Effector CD8-positive, alpha-beta T cell (primary cell): ENCODE data around the gene WNT8B.

Source experiments
- DNase-seq: peaks from one replicate; lab custom pipeline; 2025; lab: John Stamatoyannopoulos, UW
- total RNA-seq, 4 experiments: gene quantifications; one replicate each; lab custom pipeline; 2026; lab: John Stamatoyannopoulos, UW

Gene WNT8B, protein sequence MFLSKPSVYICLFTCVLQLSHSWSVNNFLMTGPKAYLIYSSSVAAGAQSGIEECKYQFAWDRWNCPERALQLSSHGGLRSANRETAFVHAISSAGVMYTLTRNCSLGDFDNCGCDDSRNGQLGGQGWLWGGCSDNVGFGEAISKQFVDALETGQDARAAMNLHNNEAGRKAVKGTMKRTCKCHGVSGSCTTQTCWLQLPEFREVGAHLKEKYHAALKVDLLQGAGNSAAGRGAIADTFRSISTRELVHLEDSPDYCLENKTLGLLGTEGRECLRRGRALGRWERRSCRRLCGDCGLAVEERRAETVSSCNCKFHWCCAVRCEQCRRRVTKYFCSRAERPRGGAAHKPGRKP
- 0 reads per million in 4 experiments for total RNA-seq

DNA sequence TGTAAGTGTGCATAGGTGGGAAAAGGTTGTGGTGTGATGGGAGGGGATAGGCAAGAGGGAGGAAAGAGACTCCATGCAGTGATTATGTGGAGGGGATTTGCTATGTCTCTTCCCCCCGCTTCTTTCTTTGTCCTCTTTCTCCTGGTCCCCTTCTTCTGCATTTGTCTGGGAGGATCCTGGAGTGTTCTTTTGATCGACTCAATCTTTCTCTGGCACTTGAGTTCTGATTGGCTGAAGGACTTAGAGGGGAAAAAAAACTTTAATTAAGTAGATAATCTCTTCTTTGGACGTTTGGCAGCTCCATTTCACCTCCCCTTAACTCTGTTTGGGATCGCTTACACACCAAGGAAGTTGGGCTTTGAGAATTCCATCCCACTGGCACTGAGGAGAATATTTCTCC lies at the start of gene WNT8B:
WNT8B (plus strand) TSS at position 301 of the 400 bp plus-strand sequence. CDS start 160 bp downstream, outside the sequence.
- DNase-seq, result no peak

DNA sequence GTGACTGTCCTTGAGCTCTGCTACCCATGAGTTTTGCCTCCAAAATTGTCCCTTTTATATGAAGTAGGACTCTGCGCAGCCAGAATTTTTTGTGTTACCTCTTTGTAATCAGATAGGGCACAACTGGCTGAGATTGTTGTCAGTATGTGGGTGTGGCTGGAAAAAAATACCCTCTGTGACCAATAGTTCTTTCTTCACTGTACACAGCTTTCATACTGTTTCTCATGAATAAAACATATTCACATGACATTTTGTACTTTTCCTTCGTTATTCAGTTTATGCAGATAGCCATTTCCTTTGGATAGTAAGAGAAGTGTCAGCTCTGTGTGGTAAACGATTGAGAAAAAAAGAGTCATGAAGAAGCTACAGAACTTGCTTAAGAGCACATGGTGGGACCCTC lies 49.6 kb upstream of the WNT8B start:
- no peak for DNase-seq

DNA sequence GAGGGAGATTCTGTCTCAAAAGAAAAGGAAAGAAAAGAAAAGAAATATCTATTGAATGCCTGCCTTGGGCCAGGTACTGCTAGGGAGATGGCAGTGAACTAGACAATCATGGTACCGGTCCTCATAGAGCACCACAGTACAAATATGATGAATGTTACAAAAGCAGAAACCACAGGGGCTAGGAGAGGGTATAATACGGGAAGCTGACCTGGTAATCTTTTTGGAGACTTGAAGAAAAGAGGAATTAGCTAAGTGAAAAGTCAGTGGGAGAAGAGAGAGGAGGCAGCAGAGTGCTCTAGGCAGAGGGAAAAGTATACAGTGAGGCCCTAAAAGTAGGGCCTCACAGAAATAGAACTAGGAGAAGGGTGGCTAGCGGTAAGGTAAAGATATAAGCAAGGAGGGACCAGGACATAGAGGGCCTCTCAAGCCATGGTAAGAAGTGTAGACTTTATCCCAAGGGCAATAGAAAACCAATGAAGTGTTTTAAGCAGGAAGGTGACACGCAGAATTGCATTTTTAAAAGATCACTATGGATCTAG lies 42.8 kb upstream of the WNT8B start:
- no peak for DNase-seq

DNA sequence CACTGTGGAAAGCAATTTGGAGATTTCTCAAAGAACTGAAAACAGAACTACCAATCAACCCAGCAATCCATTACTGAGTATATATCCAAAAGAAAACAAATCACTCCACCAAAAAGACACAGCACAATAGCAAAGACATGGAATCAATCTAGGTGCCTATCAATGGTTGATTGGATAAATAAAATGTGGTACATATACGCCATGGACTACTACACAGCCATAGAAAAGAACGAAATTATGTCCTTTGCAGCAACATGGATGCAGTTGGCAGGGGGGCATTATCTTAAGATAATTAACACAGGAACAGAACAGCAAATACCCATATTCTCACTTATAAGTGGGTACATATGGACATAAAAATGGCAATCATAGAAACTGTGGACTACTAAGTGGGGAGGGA lies 35.4 kb upstream of the WNT8B start:
- no peak for DNase-seq

DNA sequence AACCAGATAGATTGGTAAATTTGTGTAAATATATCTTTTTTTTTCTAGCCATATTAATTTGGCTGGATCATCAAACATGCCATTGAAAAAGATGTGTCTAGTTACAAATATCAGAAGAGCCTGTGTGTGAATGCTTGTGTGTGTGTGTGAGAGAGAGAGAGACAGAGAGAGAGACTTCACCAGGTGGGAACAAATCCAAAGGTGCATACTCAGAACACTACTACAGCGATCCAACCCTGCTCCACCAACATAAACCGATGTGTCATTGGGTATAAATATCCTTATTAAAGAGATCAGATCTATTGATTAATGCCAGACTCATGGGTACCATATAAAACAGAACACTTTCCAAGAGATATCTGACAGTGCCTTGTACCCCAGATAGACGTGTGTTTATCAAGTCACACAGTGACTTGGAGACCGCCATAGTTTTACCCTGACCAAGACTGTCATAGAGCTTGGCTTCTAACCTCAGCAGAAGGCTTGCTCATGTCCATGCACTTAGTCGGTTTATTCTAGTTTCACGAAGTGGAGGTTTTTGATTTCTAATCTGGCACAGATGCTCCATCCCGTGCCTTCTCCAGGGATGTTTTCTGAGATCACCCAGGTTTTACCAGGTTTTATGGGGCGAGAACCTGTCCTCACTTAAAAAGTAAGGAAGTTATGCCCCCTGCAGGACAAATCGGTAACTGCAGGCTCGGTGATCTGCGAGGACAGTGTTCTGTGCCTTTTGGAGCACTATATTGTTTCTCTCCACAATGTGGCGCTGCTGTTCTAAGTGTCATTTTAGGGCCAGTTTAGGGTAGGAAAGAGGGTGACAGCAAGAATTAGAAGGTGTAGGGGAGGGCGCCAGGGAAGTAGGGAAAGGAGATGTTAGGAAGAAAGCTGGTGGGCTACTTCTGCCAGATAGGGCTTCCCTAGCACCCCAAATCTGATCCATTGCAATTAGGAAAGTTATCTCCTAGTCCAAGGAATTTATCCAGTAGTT lies 29.3 kb upstream of the WNT8B start:
- peak; percentile 95 for DNase-seq

DNA sequence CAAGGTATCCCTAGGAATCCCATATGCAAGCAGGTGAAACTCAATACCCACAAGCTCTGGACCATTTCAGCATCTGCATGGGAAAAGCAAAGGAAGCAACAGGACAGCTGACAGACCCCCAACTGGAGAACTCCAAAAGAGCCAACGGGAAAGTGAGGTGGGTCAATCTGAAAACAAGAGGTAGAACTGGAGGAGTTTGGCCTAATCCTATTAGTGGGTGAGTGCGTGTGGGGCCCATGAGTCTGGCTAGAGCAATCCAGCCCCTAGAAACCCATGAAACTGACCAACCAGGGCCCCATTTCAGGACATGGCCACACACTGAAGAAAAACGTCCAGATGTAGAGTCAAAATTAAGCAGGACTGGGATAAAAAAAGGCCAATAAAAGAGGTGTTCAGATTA lies 26.6 kb upstream of the WNT8B start:
- no peak for DNase-seq

DNA sequence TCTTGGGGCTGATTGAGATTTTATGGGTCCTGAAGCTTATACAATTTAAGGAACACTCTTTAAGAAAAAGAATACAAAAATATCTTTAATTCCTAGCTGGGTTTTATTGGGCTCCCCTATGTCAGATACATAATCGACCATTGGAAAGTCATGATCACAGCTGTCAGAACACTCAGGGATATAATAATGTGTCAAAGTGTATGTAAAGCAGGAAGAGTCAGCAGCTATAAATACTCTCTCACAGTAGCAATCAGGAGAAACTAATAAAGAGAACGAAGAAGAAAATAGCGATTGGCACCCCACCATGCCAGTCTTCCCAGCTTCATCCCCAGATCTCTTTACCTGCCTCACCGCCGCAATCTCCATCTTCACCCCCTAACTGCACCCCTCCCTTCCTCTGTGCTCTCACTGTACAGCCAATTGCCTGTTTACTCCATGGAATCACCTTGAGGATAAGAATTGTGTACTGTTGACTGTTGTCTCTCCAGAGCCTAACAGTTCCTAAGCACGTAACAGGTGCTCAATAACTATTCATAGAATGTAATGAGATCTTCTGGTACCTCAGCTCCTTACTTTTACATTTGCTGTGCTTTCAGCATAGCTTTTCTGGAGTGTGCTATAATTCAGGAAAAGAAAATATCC lies 24.0 kb upstream of the WNT8B start:
- DNase-seq, result no peak

DNA sequence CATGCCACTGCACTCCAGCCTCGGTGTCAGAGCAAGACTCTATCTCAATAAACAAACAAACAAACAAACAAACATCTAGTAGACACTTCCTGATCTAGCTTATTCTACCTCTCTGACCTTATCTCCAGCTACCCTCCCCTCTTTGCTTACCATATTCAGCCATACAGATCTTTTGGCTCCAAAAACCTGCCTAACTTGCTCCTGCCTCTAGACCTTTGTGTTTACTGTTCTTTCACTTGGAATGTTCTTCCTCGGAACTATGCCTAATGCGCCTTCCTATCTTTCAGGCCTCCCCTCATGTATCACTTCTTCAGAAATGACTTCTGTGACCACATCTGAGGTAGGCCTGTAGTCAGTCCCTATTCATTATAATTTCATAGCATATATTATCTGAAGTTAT lies 20.3 kb upstream of the WNT8B start:
- DNase-seq, result no peak

DNA sequence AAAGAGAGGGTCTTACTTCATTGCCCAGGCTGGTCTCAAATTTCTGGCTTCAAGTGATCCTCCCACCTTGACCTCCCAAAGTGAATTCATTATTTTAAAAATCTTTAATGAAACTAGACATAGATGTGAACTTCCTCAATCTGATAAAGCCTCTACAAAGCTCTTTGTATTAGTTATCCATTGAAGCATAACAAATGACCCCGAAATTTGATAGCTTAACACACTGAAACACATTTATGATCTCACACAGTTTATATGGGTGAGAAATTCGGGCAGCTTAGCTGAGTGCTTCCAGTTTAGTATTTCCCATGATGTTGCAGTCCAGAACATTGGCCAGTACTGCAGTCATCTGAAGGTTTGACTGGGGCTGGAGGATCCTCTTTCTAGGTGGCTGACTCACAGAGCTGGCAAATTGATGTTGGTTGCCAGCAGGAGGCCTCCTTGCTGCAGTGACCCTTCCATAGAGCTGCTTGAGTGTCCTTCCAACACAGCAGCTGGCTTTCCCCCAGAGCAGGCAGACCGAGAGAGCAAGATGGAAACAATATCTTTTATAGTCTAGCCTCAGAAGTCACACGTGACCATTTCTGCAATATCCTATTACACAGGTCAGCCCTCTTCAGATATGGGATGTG lies 16.6 kb upstream of the WNT8B start:
- no peak for DNase-seq

DNA sequence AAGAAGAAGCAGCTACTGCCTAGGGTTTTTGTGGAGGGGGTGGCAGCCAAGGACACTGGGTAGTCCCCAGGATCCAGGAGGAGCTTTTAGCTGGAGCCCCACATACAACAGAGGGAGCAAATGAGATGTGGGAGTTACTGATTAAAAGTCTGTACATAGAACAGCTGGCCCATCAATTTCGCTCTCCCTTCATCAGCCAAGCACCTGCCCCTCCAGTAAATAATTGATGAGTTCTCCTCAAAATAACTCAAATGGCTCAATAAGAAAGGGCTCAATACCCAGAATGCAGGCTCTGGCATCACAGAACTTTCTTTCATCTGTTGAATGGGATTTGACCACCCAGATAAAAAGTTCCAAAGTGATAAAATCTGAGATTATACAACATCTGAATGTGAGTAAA lies 15.1 kb upstream of the WNT8B start:
- no peak for DNase-seq

DNA sequence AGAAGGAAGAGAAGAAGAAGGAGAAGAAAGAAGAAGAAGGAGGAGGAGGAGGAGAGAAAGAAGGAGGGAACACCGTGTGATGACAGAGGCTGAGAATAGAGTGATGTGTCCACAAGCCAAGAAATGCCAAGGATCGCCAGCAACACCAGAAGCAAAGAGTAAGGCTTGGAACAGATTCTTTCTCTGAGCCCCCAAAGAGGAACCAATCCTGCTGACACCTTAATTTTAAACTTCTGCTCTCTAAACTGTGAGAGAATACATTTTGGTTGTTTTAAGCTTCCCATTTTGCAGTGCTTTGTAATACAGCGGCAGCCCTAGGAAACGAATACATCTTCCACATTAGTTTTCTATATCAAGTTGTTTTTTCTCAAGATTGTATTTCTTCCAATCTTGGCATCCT lies 13.9 kb upstream of the WNT8B start:
- DNase-seq, result no peak

DNA sequence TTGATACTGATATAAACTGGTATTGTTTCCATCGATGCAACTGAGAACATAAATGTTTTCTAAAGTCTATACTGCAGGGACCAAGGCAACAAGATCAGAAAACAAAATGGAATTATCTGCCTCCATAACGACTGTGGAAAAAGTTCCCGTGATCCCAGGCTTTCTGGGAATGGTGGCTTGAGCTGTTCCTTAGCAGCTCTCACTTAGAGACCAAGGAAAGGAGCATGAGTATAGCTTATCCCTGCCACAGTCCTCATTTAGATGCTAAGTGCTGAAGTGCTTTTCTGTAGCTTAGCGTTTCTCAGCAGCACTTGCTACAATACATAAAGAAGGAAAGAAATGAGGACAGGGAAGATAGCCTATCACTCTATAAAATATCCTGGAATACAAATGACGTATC lies 5.5 kb downstream of the WNT8B start:
- no peak for DNase-seq

DNA sequence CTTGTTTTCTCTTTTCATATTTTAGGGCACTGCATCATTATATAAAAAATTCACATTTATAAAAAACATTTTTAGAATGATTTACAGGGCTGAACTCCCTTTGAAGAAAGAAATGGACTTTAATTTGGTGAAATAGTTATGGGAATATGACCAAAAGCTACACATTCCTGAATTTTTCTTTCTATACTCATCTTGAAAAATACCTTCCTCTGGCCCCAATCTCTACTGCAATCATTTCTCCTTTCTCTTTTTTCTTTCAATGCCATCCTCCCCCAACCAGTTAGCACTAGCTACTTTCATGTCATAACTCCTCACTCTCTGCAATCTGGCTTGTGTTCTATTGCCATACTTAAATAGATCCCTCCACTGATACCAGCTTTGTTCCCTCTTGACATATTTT lies 6.2 kb downstream of the WNT8B start:
- no peak for DNase-seq

DNA sequence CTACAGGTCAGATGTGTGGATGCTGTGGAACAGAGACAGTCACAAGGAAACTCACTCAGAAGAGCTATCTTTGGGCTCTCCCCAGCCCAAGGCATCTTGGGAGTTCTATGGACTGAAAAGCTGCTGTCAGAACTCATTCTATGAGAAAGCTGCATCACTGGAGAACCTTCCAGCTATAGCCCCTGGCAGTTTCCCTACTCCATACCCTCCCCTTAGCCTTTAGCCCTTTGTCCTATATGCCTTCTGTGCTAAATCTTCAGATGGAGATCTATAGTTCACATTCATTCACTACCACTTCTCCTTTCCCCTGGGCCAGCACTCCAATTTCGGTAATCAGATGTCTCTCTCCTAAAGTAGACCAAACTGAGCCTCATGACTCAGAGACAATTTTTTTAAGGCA lies 6.9 kb downstream of the WNT8B start:
- DNase-seq, result no peak

DNA sequence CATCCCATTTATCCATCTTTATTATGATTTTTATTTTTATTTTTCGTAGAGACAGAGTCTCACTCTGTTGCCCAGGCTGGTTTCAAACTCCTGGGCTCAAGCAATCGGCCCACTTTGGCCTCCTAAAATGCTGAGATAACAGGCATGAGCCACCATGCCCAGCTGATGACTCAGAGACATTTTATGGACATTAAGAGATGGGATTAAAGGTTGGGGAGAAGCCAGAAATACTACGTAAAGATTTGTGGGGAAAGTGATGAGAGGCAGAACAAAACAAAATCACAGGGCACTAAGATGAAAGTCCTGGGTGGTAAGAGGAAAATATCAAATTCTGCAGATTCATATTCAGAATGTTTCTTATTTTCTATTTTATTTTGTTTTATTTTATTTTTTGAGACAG lies 7.6 kb downstream of the WNT8B start:
- DNase-seq, result no peak

DNA sequence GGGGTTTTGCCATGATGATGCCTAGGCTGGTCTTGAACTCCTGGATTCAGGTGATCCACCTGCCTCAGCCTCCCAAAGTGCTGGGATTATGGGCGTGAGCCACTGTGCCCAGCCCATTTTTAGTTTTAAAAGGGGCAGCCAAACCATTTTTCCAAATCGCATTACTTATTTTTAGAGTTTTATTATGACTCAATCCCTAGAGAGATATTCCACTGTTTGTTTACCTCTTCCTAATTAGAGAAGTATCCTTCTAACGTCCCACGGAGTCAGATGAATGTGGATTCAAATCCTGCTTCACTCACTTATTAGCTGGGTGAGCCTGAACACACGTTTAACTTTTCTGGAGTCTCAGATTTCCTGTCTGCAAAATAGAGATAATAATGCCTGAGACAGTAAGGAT lies 15.2 kb downstream of the WNT8B start:
- DNase-seq, result no peak

DNA sequence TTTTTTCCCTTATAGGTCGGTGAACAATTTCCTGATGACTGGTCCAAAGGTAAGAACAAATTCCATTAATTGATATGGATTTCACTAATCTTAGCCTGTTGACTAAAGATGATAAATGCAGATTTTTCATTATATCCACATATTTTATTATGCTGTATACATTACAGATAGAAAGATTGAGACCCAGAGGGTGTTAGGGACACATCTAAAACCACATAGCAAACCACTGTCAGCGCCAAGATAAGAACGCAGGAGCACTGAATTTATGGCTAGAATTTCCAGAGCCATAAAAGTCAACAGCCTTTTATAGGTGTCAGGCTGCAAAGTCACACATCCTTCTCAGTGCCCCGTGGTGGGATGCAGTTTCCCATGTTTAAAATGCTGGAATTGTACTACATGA lies 16.2 kb downstream of the WNT8B start:
- DNase-seq, result no peak

DNA sequence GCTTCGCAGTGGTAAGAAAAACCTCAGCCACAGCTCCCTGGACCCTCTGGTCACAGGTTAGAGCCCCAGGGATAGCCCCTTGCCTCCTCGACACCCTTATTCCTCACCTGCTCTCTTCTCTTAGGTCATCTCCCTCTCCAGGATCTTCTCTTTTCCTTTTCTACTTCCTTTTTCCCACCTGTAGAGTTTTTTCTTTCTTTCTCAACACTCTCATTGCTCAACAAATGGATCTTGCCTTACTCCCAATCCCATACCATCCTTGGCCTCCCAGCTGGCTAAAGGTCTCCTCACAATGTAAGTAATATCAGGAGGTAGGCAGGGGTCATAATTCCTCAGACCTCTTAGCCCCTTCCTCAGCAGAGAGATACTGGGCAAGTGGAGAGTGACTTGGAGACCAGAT lies 17.2 kb downstream of the WNT8B start:
- DNase-seq, result no peak

DNA sequence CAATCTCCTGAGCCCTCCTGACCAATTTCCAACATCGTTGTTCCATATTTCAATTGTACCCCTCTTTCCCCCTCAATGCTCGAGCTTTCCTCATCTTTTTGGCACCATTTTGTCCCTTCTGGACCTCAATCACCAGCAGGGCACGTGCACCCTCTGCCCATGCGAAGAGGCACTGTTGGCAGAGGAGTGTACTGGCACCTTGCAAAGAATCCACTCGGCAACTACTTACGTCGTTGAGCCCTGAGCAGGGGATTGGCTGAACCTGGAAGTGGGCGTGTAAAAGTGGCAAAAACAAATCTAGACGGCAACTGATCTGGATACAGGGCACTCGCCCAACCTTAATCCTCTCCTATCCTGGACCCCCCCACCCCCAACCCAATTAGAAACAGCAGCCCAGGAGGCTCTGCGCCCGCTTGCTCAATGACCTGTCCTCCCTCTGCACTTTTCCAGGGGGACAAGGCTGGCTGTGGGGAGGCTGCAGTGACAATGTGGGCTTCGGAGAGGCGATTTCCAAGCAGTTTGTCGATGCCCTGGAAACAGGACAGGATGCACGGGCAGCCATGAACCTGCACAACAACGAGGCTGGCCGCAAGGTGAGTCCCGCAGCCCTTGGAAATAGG lies 18.8 kb downstream of the WNT8B start:
- DNase-seq, result peak; percentile 92

DNA sequence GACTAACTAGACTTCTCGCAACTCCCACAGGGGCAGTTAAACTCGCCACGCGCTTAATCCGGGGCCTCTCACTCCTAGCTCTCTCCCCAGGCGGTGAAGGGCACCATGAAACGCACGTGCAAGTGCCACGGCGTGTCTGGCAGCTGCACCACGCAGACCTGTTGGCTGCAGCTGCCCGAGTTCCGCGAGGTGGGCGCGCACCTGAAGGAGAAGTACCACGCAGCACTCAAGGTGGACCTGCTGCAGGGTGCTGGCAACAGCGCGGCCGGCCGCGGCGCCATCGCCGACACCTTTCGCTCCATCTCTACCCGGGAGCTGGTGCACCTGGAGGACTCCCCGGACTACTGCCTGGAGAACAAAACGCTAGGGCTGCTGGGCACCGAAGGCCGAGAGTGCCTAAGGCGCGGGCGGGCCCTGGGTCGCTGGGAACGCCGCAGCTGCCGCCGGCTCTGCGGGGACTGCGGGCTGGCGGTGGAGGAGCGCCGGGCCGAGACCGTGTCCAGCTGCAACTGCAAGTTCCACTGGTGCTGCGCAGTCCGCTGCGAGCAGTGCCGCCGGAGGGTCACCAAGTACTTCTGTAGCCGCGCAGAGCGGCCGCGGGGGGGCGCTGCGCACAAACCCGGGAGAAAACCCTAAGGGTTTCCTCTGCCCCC lies 19.5 kb downstream of the WNT8B start:
- DNase-seq, result peak; percentile 44

DNA sequence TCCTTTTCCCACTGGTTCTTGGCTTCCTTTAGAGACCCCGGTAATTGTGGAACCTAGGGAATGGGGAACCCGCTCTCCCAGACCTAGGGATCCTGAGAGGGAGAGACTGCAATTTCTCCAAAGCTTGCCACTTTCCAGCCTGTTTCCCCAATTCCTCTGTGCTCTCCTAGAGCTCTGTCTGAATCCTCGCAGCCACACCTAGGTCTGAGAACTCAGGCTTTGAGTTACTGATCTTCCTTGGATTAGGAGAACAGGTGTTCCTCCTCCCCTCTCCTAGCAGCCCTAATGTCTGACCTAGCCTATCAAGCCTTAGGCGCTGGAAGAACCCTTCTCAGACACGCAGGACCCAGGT lies 20.0 kb downstream of the WNT8B start:
- DNase-seq, result no peak
